ENCODE data around the gene SCN5A. TPM values are rescaled to one million over a fixed set of nuclear protein-coding genes. Genes with fewer than 3 reads are reported as not detected.

The SCN5A gene
- total RNA-seq, 1 experiment from 2014 or later: 11.5 TPM

DNA sequence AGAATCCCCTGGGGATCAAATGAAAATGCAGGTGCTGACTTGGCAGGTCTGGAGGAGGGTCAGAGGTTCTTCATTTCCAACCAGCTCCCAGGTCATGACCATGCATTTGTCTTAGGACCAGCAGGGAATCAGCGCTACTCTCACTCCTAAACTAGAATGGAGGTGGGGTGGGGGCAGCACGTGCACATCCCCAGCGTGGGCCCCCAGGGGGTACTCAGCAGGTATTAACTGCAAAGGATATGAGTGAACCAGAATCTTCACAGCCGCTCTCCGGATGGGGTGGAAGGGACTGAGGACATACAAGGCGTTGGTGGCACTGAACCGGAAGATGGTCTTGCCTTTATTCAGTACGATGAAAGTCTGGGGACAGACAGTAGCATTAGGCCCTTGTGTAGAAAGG, 19.4 kb downstream of the SCN5A start:
- H3K36me3 ChIP-seq (ENCODE audit: control insufficient read depth in 1 of 2, insufficient read depth in 2 of 2, low read length in 2 of 2): no peaks in the 10 kb centered on the region

More for the DNA sequence above, 19.4 kb downstream of the SCN5A start:
- no peak overlapping the region for H3K9ac ChIP-seq (ENCODE audit: low read length)
- H3K4me3 ChIP-seq (replicated peaks in 1 of 2; ENCODE audit: low read depth in 1 of 2, low read length in 2 of 2): no peak overlapping the region
- ATAC-seq: no peak
- H3K27me3 ChIP-seq (ENCODE audit: insufficient read depth, low read length): no peaks in the 10 kb centered on the region
- CTCF ChIA-PET: interaction anchor here (1.0 kb wide), 1 partner anchor 12 kb away, joined by 3 read pairs; no protein-coding TSS in a partner anchor
- DNase-seq (ENCODE audit: low read depth, low spot score): no peak
- no peaks in the 10 kb centered on the region for H3K79me2 ChIP-seq (ENCODE audit: insufficient read depth, low read length)
- POLR2A ChIA-PET: no interaction called here
- no peaks in the 10 kb centered on the region for H3K9me2 ChIP-seq (ENCODE audit: insufficient read depth)
- H3K9me3 ChIP-seq (ENCODE audit: control insufficient read depth in 1 of 2, insufficient read depth in 1 of 2, low read depth in 1 of 2, low read length in 2 of 2): no peaks in the 10 kb centered on the region
- no TSS peak for BruUV-seq (replicated peaks)
- no peak overlapping the region for H2AFZ ChIP-seq (ENCODE audit: low read depth, low read length, poor library complexity, severe bottlenecking)
- TF ChIP-seq CTCF (IDR thresholded peaks at IDR 0.05 in 2 of 3, conservative IDR thresholded peaks at IDR 0.05 in 1 of 3; ENCODE audit: borderline replicate concordance in 1 of 3, insufficient read depth in 1 of 3, low read depth in 2 of 3, low read length in 2 of 3) (no peak), EZH2phosphoT487 (IDR thresholded peaks at IDR 0.05; ENCODE audit: borderline replicate concordance) (no peak), YY1 (IDR thresholded peaks at IDR 0.05; ENCODE audit: extremely low read depth, insufficient replicate concordance, low read depth, low read length) (no peak), POLR2AphosphoS5 (IDR thresholded peaks at IDR 0.05; ENCODE audit: low read depth, low read length) (no peak), CBX3 (IDR thresholded peaks at IDR 0.05; ENCODE audit: low read depth) (no peak), SP1 (IDR thresholded peaks at IDR 0.05; ENCODE audit: low read depth) (no peak), RAD21 (IDR thresholded peaks at IDR 0.05; ENCODE audit: low read depth) (no peak), EGR1 (IDR thresholded peaks at IDR 0.05; ENCODE audit: low read depth) (no peak), REST (IDR thresholded peaks at IDR 0.05; ENCODE audit: low read depth) (no peak), POLR2A (IDR thresholded peaks at IDR 0.05; ENCODE audit: borderline replicate concordance, extremely low read depth, insufficient read depth, insufficient read length) (no peak)
- no peak overlapping the region for H3K27ac ChIP-seq (ENCODE audit: low read depth, low read length)
- H3K4me1 ChIP-seq (ENCODE audit: control insufficient read depth in 1 of 2, insufficient read depth in 2 of 2, low read length in 2 of 2): peaks cover 11 to 35% of the 10 kb centered on the region in 2 experiments
- no peaks in the 10 kb centered on the region for H4K20me1 ChIP-seq (ENCODE audit: insufficient read depth)
- H3K4me2 ChIP-seq (ENCODE audit: low read length): no peak overlapping the region
- intact Hi-C loops (cut with micrococcal nuclease): no loop called here
- RAD21 ChIA-PET (ENCODE audit: low non-redundant PET in 1 of 2, low total read pairs in 2 of 2, uncharacterized antibody in 2 of 2, unreplicated experiment in 2 of 2): no interaction called here
